NCI-H2029 (cell line): ENCODE measurements around the gene CPM.

ENCODE experiments used
- DNase-seq: peaks from one replicate; lab custom pipeline; 2025; lab: John Stamatoyannopoulos, UW

CPM gene

DNA sequence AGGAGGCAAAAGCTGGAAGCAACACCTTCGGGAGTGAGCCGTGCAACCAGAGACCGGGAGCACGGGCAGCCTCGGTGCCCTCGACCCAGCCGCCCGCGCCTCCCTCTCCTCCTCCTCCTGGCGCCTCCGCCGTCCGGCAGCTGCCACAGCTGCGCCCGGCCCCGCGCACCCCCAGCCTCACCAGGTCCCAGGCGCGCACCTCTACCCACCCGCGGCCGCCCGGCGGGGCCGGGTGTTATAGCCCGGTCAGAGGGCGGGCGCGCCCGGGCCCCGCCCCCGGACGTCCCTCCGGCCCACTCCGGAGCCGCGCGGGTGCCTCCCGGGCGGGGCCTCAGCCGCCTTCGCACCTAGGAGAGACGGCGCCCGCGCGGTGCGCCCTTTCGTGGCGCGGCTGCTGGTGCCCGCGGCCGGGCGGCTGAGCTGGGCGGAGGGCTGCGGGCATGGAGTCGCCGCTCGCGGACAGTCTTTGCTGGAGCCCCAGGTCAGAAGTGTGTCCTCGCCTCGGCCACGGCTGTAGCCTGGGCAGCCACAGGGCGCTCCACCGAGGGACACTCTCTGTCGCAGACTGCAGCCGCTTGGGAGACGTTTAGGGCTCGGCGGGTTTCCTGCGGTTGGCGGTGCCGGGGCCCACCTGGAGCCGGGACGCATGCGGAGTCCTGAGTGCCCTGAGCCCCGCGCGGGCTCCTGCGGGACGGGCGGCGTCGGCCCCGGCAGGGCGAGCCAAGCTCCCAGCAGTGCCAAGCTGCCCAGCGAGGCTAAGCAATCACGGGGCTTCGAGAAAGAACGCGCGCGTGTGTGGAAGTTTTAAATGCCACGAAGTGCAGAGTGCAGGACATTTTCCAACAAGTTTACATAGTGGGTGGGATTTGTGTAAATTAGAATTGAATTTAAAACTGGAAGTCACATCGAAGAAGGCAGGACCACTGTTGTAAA lies at the start of gene CPM:
Gene CPM (minus strand): TSS at position 211 of the 933 bp plus-strand sequence. CDS start 334 bp downstream, outside the sequence.
- DNase-seq = peak; percentile 50

DNA sequence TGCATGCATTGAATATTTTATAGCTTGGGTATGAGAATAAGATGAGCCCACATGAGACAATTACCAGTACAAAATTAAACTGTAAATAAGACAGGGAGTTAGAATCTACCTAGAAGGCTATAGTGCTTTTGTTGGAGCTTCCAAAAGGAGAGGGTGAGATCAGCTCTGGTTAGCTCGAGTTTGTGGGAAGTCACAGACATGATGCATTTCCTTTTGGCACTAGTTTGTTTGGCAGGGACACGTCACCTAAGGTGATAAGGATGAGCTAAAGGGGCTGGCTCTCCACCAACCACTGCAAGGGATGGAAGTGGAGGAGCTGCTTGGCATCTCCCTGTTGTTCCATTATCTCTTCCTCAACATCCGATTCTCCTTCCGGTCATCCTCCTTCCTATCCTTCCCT lies 48.5 kb upstream of the CPM start:
- no peak for DNase-seq

- no peak for DNase-seq
Observed at GRCh38 chr12:68980476-68981212, 47.7 kb upstream of the CPM start.

- no peak for DNase-seq
Observed at GRCh38 chr12:68978678-68979077, 45.7 kb upstream of the CPM start.

- DNase-seq = no peak
Observed at GRCh38 chr12:68977909-68978610, 45.1 kb upstream of the CPM start.

DNA sequence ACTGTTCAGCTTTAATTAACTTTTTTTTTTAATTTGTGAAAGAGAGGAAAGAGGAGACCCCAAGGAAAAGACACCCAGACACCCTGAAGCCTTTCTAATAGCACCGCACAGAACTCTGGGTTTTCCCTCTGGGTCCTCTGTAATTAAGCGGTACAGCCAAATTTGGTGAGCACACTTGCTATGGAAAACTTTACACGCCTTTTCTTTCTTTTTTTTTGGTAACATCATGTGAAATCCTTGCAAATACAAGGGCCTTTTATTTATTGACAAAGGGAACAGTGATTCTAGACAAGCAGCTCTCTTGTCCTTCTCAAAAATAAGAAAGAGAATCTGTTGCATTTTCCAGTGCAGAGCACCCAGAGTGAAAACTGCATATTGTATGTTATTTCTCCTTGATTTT lies 44.4 kb upstream of the CPM start:
- no peak for DNase-seq

- DNase-seq = no peak
Observed at GRCh38 chr12:68976395-68976841, 43.4 kb upstream of the CPM start.

- DNase-seq = no peak
Observed at GRCh38 chr12:68975811-68976210, 42.8 kb upstream of the CPM start.

- DNase-seq = no peak
Observed at GRCh38 chr12:68972595-68972994, 39.6 kb upstream of the CPM start.

DNA sequence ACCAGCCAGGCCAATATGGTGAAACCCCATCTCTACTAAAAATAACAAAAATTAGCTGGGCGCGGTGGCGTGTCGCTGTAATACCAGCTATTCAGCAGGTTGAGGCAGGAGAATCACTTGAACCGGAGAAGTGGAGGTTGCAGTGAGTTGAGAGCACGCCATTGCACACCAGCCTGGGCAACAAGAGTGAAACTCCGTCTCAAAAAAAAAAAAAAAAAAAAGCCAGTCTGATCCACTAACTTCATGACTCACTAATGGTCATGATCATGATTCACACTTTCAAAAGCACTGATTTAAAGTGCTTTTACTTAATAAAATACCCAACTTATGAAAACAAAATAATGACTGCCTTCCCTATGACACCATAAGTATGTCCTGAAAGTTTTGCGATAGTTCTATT lies 38.4 kb upstream of the CPM start:
- DNase-seq = no peak

GRCh38 chr12:68970951-68971350 lies 38.0 kb upstream of the CPM start:
- no peak for DNase-seq

DNA sequence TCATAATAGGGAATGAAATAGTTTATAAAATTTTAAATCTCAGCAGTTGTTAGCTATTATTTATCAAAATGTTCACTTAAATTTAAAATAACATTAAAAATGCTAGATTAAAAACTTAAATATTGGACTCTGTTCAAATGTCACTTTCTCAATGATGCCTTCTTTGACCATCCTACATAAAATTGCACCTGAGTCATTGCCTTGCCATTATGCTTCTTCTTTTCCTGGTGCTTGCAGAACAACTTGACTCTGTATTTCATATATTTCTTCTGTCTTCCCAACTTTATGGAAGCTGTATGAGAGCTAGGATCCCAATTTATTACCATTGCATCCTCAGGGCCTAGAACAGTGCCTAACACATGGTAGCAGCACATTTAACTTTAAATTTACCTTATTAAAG lies 37.3 kb upstream of the CPM start:
- no peak for DNase-seq

- DNase-seq = no peak
Observed at GRCh38 chr12:68967046-68967445, 34.1 kb upstream of the CPM start.

DNA sequence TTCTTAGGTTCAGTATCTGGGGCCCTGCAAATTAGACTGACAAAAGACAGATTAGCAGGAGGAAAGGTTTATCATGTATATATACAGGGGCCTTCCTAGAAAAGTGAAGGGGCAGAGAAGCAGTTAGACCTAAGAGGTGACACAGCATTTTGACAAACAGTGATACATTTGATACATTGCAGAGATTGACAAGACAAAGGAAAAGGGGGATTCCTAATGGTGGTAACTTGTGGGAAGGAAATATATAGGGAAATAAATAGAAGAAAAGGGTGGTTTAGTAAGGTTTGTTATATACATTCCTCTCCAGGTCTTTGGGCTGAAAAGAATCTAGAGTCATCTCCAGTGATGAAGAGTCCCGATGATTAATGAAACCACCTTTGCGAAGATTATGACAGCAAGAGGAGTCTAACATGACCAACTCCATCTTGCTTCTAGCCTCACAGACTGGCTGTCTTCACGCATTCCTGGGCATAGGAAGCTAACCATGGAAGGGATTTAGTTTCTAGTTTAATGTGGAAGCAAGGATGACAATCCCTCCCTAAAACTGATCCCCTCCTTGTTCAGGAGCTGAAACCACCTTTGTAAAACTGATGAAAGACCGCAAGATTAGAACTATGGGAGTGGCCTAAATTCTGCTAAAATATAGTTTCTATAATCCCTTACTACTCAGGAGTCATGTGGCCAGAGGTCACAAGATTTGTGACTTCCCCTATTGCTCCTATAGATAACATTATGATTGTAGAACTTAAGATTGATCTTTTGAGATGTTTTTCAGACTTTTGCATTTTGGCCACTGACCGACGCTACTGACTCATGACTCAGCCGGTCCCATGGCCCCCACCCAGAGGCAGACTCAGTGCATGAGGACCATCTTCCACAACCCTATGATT lies 31.1 kb upstream of the CPM start:
- no peak for DNase-seq

GRCh38 chr12:68962877-68963855 lies 30.2 kb upstream of the CPM start:
- DNase-seq = no peak

GRCh38 chr12:68959891-68960464 lies 27.0 kb upstream of the CPM start:
- DNase-seq = no peak

- DNase-seq = no peak
Observed at GRCh38 chr12:68959143-68959858, 26.3 kb upstream of the CPM start.

DNA sequence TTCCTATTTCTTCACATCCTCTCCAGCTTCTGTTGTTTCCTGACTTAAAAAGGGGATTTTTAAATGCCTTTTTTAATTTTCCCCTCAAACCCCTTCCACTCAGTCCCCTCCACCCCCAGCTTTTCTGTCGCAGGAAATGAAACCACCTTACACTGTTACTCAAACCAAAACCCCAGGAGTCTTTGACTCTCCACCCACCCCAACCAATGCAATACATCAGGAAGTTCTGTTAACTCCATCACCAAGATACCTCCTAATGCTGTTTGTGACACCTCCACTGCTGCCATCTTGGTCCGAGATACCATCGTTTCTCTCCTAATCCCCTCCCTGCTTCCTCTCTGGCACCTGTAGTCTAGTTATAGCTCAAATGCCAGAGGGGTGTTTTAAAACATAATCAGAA lies 25.4 kb upstream of the CPM start:
- no peak for DNase-seq

DNA sequence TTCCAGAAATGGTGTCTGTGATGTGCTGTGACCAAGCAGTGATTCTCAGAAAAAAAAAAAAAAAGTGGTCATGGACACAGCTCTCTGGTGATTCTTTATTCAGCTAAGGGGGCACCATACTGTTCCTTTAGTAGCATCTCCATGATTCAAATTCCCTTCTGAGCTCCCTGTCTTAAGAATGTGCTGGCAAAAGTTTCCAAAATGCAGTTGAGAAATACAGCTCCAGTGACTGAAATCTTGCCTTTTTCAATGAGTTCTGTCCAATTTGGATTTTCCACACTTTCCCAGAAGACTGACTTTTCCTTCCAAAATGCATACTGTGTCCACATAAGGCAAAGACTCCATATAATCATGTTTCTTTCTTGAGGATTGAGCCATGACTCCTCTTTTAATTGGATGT lies 24.3 kb upstream of the CPM start:
- no peak for DNase-seq
